ENCODE measurements around the gene EMC7.
"Not testable (repeated sequence)": the region's sequence is repeated elsewhere in the genome, so short reads cannot be mapped to it uniquely, and the experiment has no call there.

Gene EMC7

DNA sequence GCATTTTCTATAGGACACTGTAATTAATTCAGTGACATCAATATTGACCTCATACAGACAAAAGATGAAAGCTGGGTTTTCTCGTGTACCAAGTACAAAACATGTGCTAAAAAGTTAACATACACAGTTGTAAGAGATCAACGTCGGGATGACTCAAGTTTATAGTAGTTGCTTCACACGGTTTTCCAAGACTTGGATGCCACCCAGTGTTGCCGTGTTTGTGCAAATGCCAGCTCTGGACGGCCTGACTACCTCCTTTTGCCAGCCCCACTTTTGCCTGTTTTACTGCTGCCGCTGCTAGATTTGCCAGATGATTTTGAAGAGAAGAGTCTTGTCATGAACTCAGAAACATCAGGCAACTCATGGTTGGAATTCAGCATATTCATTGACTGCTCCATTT is 17.6 kb downstream of the EMC7 start:
- DNase-seq (ENCODE audit: low spot score), result no peak

DNA sequence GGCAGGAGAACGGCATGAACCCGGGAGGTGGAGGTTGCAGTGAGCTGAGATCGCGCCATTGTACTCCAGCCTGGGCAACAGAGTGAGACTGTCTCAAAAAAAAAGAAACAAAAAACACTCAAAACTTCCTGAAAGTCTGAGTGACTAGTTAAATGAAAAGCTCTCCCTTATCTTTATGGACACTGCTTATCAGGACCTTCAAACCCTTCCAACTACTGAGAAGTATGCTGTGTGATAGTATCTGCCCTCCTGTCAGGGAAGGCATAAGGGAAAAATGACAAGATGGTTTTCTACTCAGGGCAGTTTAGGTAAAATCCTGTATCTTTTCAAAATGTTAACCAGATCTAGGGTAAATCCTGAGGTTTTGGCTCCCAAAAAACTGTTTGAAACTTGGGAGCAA is 21.8 kb downstream of the EMC7 start:
- no peak for DNase-seq (ENCODE audit: low spot score)

DNA sequence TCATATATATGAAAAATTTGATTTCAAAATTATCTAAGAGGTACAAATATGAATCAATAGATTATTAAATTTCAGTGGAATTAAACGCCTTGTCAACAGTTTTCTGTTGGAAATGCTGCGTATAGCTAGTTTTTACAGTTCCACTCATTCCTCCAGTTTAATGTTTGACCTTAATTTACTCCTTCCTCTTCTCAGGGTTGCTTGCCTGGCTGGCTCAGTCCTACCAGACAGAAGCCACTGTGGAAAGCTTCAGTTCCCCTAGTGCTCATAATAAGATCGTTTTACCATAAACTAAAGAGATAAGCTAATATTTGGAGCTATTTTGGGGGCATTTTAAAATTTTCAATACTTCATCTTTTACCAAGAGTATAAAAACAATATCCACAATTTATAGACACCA is 22.8 kb downstream of the EMC7 start:
- no peak for DNase-seq (ENCODE audit: low spot score)

DNA sequence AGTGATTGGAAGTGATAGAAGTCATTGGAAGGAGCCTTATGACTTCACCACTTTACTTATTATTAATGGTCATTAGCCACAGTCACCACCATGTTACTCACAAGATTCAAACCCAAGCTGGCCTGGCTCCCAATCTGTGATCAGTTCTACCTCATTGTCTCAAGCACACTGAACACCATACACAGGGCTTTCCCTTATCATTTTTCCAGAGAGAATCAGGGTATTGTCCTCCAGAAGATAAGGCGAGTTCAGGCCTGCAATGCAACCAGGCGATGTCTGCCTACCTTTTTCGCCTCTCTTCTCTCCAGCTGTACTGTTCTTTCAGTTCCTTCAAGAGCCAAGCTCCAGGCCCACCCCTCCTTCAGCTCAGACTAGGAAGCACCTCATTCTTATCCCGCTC is 24.9 kb downstream of the EMC7 start:
- no peak for DNase-seq (ENCODE audit: low spot score)

DNA sequence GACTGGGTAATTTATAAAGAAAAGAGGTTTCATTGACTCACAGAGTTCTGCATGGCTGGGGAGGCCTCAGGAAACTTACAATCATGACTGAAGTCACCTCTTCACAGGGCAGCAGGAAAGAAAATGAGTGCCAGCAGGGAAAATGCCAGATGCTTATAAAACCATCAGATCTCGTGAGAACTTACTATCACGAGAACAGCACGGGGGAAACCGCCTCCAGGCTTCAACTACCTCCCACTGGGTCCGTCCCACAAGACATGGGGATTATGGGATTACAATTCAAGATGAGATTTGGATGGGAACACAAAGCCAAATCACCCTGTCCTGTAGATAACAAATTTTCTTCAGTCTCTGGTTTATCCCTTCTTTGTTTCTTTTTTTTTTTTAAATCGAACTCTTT is 31.7 kb downstream of the EMC7 start:
- no peak for DNase-seq (ENCODE audit: low spot score)

DNA sequence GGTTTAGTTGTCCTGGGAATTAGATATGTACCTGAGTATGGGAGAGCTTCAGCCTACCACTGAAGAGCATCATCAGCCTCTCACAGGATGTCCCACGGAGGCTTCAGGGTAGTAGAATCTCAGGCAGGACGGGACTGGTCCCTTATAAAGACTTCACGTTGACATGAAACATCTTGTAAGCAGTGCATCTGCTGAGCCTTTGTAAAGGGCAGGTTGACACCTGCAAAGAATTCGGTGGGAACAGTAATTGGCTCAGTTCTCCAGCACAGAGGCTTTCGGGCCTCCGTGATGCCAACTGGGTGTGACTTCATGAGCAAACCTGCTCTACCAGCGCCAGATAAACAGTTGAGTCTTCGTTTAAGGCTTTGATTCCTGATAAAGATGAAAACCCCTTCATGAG is 35.7 kb downstream of the EMC7 start:
- DNase-seq (ENCODE audit: low spot score), result no peak

DNA sequence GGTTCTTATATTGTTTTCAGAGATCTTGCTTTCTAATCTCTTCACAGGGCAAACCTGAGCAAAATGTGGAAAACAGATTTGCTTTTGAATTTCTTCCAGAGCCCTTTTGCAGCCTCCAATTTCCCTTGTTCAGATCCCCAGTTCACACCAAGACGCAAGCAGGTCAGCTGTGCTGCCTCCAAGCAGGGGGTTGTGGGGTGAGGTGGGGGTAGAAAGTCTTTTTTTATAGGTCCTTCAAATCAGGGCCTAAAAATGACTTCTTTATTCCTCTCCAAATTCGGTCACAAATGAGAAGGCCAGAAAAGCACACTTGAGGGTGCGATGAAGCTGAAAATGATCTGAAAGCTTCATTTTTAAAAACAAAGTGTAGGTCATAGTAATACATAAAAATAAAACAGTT is 36.4 kb downstream of the EMC7 start:
- no peak for DNase-seq (ENCODE audit: low spot score)

DNA sequence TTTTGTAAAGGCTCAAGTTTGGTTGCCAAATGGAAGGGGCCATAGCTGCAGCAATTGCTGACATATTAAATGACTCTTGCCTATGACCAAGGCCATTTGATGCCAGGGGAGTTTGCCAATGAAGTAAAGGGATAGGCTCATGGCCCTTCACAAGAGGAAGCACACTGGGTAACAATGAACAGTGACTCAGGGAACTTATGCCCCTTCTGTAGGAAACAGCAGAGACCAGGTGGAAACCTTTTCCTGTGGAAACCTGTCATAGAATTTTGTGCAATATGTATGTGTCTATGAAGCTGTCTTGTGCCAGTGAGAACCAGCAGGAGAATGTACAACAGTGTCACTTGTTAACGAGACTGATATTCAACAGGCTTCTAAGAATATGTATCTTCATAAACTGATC is 37.2 kb downstream of the EMC7 start:
- DNase-seq (ENCODE audit: low spot score), result no peak

DNA sequence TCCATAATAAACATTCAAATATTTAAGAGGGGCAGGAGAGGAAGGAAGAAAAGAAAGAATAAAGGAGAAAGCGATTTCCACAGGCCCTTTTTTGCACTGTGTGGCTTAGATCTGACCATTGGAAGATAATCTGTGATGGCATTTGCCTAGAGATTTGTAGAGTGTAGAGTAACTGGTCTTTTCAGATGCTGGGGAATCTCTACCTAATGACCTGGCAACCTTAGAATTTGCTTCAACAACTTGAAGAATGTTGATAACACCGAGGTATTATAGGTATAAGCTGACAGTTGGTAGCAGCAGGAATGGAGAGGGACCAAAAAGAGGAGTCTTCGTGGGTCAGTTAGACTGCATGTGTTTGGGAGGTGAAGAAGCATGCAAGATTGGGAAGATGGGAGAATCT is 41.7 kb downstream of the EMC7 start:
- DNase-seq (ENCODE audit: low spot score), result no peak

DNA sequence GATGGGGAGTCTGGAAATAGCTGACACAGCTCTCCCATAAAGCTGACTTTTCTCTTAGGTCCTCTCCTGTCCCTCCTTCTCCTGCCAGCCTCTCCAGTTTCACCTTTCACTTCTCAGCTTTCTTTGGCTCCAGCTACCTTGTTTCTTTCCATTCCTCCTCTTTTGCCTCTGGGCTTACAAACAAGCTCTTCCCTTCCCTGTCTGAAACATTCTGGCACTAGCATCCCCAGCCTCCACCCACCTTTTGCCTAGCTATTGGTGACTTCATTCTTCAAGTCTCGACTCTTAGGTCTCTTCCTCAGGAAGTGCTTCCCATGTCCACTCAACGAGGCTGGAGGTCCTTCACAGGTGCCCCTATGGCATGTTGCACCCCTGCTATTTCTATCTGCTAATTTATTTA is 42.2 kb downstream of the EMC7 start:
- DNase-seq (ENCODE audit: low spot score), result no peak

DNA sequence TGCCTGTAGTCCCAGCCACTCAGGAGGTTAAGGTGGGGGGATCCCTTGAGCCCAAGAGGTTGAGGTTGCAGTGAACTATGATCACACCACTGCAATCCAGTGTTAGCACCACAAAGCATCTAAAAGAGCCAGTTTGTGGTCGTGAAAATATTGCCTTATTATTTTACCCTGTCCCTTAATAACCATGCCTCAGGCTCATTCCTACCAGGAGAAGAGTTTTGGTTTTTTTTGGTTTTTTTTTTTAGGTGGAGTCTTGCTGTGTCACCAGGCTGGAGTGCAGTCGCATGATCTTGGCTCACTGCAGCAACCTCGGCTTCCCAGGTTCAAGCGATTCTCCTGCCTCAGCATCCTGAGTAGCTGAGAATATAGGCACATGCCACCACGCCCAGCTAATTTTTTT is 44.8 kb downstream of the EMC7 start:
- no peak for DNase-seq (ENCODE audit: low spot score)

DNA sequence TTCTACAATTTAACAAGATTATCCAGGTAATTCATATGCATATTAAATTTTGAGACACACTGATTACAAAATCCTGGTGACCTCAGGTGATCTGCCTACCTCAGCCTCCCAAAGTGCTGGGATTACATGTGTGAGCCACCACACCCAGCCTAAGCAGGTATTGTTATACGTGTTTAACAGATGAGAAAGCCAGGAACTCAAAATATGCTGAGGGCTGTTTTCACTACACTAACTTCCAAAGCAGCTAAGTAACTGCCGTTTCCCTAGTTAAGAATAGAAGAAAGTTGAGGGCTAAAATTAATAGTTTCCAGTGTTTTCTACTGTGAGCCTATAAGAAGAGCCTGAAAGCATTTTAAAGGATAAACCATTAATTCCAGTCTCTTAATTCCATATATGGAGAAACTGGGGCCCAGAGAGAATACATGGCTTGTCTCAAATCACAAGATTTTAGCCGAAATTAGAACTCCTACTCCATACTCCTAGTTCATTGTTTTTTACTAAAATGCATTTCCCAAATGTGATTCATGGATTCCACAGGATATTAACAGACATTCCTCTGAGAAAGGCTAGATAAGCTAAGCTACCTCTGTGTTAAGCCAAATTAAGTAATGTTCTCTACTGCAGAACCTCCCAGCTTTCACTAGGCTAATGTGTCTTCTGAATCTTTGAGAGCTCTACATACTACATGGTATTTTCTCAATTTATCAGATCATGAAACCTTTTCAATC is 45.6 kb downstream of the EMC7 start:
- DNase-seq (ENCODE audit: low spot score), result no peak

DNA sequence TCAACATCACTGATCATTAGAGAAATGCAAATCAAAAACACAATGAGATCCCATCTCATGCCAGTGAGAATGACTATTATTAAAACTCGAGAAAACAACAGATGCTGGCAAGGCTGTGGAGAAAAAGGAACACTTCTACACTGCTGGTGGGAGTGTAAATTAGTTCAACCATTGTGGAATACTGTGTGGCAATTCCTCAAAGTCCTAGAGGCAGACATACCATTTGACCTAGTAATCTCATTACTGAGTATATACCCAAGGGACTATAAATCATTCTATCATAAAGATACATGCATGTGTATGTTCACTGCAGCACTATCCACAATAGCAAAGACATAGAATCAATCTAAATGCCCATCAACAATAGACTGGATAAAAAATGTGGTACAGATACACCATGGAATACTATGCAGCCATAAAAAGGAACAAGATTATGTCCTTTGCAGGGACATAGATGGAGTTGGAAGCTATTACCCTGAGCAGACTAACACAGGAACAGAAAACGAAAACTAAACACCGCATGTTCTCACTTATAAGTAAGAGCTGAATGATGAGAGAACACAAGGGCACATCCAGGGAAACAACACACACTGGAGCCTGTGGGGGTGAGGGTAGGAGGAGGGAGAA is 47.5 kb downstream of the EMC7 start:
- no peak for DNase-seq (ENCODE audit: low spot score)

DNA sequence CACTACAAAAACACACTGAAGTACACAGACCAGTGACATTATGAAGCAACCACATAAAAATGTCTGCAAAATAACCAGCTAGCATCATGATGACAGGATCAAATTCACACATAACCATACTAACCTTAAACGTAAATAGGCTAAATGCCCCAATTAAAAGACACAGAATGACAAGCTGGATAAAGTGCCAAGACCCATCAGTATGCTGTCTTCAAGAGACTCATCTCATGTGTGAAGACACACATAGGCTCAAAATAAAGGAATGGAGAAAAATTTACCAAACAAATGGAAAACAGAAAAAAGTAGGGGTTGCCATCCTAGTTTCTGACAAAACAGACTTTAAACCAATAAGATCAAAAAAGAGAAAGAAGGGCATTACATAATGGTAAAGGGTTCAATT is 51.3 kb downstream of the EMC7 start:
- not testable (repeated sequence) for DNase-seq (ENCODE audit: low spot score)

DNA sequence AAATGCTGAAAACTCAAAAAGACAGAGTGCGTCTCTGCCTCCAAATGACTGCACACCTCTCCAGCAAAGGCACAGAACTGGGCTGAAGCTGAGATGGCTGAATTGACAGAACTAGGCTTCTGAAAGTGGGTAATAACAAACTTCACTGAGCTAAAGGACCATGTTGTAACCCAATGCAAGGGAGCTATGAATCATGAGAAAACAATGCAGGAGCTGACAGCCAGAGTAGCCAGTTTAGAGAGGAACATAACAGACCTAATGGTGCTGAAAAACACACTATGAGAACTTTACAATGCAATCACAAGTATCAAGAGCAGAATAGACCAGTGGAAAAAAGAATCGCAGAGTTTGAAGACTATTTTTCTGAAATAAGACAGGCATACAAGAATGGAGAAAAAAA is 52.5 kb downstream of the EMC7 start:
- no peak for DNase-seq (ENCODE audit: low spot score)

DNA sequence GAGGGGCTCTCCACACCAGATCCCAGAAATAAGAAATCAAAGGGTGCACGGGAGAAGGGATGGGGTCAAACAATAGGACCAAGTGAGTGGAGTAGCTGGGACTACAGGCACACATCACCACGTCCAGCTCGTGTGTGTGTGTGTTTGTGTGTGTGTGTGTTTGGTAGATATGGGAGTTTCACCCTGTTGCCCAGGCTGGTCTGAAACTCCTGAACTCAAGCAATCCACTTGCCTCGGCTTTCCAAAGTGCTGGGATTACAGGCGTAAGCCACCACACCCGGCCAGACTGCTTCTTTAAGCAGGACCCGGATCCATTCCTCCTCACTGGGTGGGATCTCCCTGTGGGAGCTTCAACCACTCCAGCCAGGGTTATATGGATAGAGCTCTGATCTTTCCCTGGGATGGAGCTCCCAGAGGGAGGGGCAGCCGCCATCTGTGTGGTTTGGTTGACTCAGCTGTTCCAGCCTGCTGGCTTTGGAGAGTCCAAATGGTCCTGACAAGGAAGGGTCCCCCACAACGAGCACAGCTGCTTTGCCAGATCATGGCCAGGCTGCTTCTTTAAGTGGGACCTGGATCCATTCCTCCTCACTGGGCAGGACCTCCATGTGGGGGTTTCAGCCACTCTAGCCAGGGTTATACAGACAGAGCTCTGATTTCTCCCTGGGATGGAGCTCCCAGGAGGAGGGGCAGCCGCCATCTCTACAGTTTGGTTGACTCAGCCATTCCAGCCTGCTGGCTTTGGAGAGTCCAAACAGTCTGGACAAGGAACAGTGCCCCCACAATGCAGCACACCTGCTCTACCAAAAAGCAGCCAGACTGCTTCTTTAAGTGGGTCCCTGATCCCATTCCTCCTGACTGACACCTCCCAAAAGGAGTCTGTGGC is 53.5 kb downstream of the EMC7 start:
- DNase-seq (ENCODE audit: low spot score), result no peak

DNA sequence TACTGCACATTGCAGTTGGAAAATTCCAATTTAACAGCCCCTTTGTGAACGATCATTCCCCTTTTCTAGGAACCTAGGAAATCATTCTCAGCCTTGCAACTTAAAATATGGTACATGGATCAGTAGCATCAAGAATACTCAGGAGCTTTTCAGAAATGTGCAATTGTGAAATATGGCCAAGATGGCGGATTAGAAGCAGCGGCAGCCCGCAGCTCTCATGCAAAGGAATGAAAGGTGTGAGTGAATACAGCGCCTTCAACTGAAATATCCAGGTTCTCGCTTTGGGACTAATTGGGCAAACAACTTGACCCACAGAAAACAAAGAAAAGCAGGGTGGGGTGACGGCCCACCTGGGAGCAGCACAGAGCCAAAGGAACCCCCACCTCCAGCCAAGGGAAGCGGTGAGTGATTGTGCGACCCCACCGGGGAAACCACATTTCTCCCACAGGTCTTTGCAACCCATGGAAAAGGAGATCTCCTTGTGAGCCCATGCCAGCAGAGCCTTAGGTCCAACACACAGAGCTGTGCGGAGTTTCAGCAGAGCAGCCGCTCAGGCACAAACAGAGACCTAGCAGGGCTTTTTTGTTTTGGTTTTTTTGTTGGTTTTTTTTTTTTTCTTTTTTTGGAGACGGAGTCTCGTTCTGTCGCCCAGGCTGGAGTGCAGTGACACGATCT is 55.1 kb downstream of the EMC7 start:
- no peak for DNase-seq (ENCODE audit: low spot score)

DNA sequence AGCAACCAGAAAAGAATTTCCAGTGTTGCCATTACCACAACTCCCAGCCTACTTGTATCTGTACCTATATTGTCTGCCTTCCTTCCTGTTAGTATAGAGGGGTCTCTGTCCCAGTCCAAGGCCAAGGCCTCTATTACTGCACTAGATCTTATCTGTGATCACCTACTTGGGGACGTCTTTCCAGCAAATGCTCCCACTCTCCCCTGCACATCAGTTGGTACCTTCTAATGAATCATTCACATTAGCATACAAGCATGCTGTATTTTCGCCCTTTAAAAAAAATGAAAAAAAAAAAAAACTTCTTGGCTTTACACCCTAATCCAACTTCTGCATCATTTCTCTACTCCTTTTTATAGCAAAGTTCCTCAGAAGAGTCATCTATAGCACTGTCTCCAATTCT is 57.8 kb downstream of the EMC7 start:
- no peak for DNase-seq (ENCODE audit: low spot score)

DNA sequence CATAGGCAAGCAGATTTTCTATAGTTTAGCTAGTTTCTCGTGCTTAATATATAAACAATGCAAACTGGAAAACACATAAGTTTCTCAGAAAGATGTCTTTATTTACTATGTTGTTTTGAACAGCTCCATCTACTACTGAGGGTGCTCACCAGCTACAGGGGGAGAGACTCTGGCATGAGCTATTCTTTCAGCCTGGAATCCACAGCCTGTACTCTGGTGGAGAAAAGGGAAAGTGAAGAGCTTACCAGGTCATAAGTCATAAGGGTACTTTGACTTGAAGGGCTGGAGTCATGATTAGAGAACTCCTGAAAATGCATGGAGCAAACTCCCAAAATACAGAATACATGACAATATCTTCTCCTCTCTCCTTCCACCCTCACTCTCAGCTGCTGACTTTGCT is 58.3 kb downstream of the EMC7 start:
- DNase-seq (ENCODE audit: low spot score), result no peak

DNA sequence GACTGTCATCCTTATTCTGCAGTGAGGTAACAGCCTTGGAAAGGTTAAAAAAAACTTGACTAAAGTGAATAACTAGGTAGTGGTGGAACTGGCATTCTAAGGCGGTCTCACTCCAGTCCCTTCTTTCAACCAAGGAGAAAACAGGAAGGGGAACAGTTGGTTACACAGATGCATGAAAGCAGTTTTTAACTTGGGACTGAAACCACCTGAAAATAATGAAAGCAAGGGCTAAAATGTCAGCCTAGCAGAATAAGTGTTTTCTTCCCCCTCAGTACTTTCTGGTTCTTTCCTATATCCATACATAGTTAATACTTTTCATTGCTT is 61.9 kb downstream of the EMC7 start:
- DNase-seq (ENCODE audit: low spot score), result no peak

DNA sequence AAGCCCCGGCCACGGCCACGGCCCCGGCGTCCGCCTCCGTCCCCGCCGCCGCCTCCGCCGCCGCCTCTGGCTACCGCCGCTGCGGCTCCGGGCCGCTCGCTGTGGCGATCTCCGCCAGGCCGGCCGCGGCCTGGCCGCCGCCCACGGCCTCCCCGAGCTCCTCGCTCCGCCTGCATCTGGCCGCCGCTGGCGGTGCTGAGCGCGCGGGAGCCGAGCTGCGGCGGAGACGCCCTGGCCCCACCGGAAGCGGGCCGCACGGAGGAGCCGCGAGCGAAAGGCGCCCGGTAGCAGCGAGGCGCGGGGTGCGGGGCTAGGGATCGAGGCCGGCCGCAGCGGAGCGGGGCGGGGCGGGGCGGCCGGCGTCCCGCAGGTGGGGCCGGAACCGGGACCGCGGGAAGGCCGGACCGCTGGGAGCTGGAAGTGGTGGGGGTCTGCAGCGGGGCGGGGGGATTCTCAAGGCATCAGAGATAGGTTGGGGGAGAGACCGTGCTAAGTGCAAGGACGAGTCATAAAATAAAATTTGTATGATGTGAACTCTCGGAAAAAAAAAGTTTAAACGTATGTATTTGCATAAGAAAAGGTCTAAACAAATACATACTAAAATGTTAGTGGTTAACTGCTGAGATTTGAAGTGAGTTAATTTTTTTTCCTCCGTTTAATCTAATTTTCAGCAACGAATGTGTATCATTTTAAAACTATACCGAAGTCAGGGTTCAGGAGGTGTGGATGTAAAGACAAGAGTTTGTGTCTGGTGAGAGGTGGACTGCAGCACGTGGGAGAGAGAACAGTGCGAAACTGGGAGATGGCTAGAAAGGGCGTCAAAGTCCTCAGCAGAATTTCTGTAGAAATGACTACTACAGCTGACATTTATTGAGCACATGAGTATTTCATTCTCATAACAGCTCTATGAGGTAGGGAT is 62.5 kb downstream of the EMC7 start, which contains the start of gene AVEN:
AVEN (minus strand) TSS at position 334 of the 919 bp plus-strand sequence; CDS start at position 176, 158 bp downstream.
- peak; percentile 70 for DNase-seq (ENCODE audit: low spot score)

All from iPS-NIHi11 (cell line).